GM21360 (cell line): ENCODE data around the gene WDR44.

ENCODE experiments used
- ATAC-seq: cut with Tn5 transposase; IDR thresholded peaks from one replicate; pipeline ENCODE4 v1.9.1; 2021; ENCODE audit warnings: mild to moderate bottlenecking, moderate library complexity; ENCODE audit not compliant: unreplicated experiment

WDR44 gene

GRCh38 chrX:118355225-118355920 is 9.5 kb downstream of the WDR44 start:
- no peak for ATAC-seq

- ATAC-seq: no peak
Observed at GRCh38 chrX:118356154-118356701, 10.3 kb downstream of the WDR44 start.

DNA sequence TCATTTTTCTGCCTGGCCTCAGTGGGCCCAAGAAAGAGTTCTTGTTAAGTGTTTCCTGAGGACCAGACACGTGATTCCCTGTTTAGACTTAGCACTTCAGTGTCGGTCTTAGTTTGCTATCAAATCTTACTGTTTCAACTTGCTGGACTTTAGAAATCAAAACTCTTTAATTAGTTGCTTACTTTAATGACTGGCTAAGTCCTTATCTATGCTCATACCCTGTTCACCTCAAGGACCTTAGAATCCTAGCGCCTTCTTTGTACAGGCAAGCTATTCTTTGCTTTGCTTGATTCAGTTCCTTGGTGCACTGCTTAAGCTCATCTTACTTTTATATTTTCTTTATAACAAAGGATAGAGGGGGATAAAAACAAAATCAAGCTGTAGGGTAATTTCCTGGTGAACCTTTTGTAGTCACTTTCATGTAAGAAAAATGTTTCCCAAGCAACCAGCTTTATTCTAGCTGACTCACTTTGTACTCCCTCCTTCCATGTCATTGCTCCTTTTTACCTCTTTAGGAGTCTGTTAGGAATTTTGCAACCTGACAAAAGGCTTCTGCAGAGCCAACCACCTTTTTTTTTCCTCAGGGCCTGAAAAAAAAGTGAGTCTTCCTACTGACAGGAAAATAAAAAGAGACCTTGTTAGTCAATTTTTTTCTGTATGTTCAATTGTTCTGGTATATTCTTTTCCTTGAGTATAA is 14.7 kb downstream of the WDR44 start:
- ATAC-seq: no peak

DNA sequence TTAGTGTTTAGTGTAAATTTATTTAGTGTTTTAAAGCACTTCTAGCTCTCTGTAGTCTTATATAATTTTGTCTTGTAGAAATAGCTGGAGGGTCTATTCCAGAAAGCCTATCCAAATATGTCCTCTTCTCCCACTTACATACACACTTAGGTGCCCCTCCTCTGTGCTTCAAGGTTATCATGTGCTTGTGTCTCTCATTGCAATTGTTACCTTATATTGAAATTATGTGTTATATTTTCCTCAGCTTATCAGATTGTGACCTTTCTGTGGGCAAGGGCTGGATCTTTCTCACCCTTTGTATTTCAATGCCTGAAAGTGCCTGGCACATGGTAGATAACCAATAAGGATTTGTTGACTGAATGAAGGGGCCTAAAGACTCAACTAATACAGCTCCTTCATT is 18.4 kb downstream of the WDR44 start:
- no peak for ATAC-seq

DNA sequence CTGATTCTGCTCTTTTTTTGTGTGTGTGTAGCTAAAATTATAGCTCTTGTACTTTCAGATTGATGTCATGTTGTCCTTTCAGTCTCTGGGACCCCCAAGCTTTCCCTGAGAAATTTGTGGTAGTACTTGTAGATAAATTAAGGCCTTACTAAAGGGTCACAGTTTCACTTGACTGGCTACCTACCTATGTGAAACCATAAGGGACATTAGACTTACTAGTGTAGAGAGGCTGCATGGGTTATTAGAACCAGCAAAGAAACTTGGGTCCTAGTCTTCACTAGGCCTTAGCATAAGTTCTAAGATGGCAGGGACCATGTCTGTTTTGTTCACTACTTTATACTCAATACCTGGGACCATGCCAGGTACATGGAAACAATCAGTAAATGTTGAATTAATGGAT is 21.4 kb downstream of the WDR44 start:
- no peak for ATAC-seq

DNA sequence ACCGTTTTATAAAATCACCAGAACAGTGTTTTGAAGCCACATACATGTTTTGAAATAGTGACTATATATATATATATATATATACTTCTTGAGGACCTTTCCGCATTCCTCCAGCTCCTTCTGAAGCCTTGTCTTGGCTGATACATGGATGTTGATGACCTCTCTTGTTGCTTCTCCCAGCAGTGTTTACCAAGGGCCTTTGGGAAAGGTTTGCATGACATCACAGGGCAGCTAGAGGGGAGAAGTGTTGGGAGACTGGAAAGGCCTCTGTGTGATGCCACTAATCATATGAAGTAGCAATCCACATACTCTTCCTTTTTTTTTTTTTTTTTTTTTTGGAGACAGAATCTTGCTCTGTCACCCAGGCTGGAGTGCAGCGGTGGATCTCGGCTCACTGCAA is 22.5 kb downstream of the WDR44 start:
- ATAC-seq: no peak

DNA sequence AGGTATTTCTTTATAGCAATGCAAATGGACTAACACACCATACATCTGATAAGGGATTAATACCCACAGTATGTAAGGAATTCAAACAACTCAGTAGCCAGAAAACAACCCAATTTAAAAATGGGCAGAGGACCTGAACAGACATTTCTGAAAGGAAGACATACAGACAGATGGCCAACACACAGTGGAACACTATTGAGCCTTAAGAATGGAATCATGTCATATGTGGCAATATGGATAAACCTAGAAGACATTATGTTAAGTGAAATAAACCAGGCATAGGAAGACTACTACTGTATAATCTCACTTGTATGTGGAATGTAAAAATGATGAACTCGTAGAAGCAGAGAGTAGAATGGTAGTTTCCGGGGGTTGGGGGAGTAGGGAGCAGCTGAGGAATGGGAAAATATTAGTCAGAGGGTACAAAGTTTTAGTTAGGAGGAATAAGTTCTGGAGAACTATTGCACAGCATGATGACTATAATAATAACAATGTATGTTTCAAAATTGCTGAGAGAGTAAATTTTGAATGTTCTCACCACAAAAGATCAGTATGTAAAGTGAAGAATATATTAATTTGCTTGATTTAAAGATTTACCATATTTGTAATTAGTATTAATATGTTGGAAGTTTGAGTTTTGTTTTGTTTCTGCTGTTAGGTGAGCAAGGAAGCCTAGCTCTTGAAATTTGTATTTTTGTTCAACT is 25.2 kb downstream of the WDR44 start:
- no peak for ATAC-seq

GRCh38 chrX:118373538-118373937 is 27.6 kb downstream of the WDR44 start:
- ATAC-seq: no peak

DNA sequence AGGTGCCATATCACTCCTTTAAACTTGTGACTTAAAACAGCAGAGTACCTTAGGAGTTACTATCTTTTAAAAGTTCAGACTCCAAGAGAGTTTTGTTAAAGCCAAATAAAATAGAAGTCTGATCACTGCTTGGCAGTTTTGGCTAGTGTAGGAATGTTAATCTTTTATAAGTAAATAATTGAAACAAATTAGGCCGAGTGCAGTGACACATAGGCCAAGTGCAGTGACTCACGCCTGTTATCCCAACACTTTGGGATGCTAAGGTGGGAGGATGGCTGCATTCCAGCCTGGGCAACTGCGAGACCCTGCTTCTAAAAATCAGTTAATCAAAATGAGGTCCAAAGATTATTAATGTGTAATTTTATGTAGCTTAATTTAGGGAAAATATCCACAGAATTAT is 37.2 kb downstream of the WDR44 start:
- no peak for ATAC-seq

DNA sequence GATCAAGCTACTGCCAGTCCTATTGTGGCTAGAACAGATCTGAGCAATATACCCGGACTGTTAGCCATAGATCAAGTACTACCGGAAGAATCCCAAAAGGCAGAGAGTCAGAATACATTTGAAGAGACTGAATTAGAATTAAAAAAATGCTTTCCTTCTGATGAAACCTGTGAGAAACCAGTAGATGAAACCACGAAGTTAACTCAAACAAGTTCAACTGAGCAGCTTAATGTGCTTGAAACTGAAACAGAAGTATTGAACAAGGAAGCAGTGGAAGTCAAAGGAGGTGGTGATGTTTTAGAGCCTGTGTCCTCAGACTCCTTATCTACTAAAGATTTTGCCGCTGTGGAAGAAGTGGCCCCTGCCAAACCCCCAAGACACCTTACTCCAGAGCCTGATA is 46.8 kb downstream of the WDR44 start:
- no peak for ATAC-seq

GRCh38 chrX:118396113-118396512 is 50.2 kb downstream of the WDR44 start:
- no peak for ATAC-seq

DNA sequence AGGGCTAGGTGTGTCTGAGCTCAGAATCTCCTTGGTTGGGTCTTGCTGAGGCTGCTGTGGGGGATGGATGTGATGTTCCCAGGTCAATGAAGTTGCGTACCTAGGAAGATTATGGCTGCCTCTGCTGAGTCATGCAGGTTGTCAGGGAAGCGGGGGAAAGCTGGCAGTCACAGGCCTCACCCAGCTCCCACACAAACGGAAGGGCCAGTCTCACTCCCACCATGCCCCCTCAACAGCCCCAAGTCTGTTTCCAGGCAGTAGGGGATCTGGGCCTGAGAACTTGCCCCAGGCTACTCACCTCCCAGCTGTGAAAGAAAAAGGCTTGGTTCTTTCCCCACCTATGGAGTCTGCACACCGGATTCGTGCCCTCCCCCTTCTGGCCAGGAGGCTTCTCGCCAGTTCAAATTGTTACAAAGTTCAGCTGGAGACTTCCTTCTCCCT is 72.9 kb downstream of the WDR44 start:
- no peak for ATAC-seq

- peak; percentile 62 for ATAC-seq
Observed at GRCh38 chrX:118420462-118420861, 74.6 kb downstream of the WDR44 start.

- peak; percentile 97 for ATAC-seq
Observed at GRCh38 chrX:118423558-118423957, 77.7 kb downstream of the WDR44 start.

DNA sequence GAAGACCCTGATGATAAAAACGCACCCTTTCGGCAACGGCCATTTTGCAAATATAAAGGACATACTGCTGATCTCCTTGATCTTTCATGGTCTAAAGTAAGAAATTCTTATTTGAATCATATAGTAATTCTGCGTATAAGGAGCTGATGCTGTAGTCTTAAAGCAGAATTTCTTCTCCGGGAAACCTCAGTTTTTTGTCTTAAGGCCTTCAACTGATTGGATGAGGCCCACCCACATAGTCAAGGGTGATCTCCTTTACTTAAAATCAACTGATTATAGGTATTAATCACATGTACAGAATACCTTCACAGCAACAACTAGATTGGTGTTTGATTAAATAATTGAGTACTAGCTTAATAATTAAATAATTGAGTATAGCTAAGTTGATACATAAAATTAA is 86.9 kb downstream of the WDR44 start:
- ATAC-seq: no peak

DNA sequence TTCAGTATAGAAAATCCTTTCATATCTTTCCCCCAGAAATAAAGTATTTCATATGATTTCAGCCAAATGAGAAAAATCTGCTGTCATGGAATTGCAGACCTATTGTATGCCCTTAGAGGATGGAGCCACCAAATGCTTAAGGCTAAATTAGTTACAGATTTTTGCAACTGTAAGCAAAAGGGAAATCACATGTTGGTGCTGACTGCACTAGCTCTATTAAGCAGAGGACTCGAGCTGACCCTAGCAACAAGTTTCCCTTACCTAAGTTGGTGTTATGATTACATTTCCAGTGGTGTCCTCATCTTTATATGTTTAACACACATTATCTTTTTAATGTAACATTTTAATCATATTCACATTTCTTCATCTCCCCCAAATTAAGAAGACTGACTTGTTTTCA is 91.4 kb downstream of the WDR44 start:
- ATAC-seq: no peak

GRCh38 chrX:118448273-118448783 is 102.4 kb downstream of the WDR44 start:
- ATAC-seq: no peak

DNA sequence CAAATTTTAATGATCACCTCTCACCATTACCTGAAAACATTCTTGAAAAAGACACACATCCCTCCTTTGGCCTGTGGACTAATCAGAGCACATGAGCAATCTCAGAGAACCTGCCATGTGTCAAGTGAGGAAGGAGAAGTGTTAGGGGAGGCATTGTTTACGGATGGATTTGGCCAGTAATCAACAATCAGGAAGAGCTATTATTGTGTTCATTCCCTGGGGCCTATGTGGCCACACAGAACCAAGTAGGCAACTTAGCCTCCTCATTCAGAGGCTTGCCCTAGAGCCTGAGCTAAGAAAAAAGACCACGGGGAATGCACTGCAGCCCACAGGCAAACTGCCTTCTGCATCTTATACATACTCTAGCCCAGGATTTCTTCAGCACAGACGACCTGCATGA is 109.1 kb downstream of the WDR44 start:
- no peak for ATAC-seq

DNA sequence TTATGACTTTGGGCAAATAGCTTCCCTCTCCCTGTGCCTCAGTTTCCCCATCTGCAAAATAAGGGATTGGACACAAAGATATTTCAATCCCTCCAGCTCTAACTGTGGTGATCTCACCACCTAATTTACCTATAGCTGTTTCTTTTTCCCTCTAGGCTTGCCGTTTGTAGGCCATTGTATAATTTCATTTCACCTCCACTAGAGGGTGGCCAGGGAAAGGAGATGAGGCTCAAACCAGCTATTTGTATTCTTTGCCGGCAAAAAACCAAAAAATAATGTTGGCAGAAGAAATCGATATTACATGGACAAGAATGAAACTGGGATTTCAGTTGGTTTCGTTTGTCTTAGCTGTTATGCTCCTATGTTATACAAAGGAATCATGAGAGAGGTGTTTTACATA is 113.6 kb downstream of the WDR44 start:
- ATAC-seq: no peak

DNA sequence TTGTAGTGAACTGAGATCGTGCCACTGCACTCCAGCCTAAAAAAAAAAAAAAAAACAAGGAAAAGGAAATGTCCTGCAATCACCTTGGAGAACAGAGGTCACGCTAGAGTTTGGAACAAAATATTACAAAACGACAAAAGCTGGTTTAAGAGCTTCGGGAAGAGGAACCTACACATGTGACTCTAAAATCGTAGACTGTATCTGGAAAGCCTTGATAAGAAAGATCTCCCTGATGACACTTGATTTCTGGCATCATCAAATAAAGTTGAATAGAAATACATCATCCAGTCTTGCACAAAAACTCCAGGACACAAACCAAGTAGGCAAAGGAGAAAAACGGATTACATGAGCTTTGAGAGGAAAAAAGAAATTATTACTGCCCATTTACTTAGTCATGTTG is 118.6 kb downstream of the WDR44 start:
- ATAC-seq: no peak

GRCh38 chrX:118468122-118468521 is 122.2 kb downstream of the WDR44 start:
- ATAC-seq: no peak
